Stomach (tissue), 4 donors: ENCODE data around the gene GLB1L2.

ENCODE experiments used
- CTCF ChIP-seq, 7 experiments: fragments of 450-650 bp in 4 of 7; fragments of 200-600 bp in 3 of 7; sonication (generic) in 3 of 7; IDR thresholded peaks; one replicate each; pipeline ENCODE4 v1.5.1; 2016 to 2019; ENCODE audit warnings: antibody characterized with exemption in 7 of 7, control low read depth in 2 of 7, mild to moderate bottlenecking in 1 of 7
- EP300 ChIP-seq: sonication (generic); formaldehyde crosslinking; IDR thresholded peaks from one replicate; pipeline ENCODE4 v1.6.1; 2017; ENCODE audit warnings: antibody characterized with exemption

DNA sequence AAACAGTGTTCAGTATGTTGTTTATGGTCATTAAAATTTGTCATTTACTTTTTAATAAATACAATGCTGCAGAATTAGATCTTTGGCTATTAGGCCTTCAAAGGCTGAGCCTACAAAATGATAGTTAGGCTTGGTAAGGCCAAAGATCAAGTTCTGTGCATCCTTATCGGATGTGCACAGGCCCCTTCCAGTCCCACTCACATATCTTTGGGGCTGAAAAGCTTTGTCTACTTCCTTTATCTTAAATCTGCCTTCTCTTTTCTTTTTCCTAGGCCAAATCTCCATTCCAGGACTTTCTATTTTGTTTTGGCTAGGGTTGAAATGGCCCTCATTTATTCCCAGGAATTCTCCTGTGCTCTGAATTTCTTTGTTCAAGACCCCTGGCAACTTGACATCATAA is 3.4 kb upstream of the GLB1L2 start:
- TF ChIP-seq CTCF (IDR thresholded peaks at IDR 0.05) = no peak
- no peak for TF ChIP-seq EP300
